Activated CD8-positive, alpha-beta memory T cell treated with anti-CD3 and anti-CD28 coated beads for 4 hours (primary cell): Measurements from ENCODE around the gene LAMC2.
"Not testable (repeated sequence)": the region's sequence is repeated elsewhere in the genome, so short reads cannot be mapped to it uniquely, and the experiment has no call there.

ENCODE experiments used
- DNase-seq, 2 donors: peaks; one replicate each; pipeline ENCODE4 v3.0.0-alpha.2; 2020; ENCODE audit warnings: low read depth in 2 of 2

Gene LAMC2

DNA sequence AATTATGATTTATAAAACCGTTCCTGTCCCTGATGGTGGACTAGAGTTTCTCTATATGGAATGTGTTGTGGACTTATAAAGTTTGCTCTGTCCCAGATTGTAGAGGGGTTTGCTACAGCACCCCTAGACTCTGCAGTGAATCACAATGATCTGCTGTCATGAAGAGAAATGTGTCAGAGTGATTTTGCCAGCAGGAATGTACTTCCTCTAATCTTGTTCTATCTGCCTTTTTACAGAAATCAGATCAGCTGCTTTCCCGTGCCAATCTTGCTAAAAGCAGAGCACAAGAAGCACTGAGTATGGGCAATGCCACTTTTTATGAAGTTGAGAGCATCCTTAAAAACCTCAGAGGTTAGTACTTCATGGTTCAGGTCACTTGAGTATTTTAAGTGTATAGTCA is 52.0 kb downstream of the LAMC2 start:
- no peak for DNase-seq

DNA sequence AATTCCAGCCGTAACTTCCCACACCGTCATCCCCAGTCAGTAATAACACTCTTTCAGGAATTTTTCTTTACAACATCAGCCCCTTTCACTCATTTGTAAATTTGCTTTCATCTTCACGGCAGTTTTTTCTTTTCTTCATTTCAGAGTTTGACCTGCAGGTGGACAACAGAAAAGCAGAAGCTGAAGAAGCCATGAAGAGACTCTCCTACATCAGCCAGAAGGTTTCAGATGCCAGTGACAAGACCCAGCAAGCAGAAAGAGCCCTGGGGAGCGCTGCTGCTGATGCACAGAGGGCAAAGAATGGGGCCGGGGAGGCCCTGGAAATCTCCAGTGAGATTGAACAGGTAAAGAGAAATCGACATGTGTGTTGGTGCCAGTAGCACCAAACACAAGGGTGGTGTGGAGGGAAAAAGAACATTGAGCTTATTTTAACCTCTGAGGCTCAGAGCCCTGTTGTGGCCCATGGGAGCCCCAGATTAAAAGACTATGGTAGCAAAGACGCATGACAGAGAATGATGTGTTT is 53.2 kb downstream of the LAMC2 start:
- no peak for DNase-seq

DNA sequence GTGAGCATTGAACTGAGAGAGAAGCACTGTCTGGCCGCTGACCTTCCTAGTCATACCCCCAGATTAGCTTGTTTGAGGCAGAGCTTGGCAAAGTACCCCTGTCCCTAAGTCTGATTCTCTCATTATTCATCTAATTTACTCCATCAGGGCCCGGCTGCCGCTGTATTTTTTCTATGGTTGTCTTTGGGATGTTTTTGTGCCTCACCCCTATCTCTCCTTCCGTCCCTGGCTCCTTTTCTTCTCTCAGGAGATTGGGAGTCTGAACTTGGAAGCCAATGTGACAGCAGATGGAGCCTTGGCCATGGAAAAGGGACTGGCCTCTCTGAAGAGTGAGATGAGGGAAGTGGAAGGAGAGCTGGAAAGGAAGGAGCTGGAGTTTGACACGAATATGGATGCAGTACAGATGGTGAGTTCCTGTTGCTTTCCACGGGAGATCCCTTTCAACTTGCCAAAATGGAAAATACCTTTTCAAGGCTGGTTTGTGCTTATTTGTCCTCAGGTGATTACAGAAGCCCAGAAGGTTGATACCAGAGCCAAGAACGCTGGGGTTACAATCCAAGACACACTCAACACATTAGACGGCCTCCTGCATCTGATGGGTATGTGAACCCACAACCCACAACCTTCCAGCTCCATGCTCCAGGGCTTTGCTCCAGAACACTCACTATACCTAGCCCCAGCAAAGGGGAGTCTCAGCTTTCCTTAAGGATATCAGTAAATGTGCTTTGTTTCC is 53.9 kb downstream of the LAMC2 start:
- DNase-seq: no peak

DNA sequence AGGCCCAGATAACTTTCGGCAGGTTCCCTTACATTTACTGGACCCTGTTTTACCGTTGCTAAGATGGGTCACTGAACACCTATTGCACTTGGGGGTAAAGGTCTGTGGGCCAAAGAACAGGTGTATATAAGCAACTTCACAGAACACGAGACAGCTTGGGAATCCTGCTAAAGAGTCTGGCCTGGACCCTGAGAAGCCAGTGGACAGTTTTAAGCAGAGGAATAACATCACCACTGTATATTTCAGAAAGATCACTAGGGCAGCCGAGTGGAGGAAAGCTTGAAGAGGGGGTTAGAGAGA is 54.4 kb downstream of the LAMC2 start:
- DNase-seq: no peak

DNA sequence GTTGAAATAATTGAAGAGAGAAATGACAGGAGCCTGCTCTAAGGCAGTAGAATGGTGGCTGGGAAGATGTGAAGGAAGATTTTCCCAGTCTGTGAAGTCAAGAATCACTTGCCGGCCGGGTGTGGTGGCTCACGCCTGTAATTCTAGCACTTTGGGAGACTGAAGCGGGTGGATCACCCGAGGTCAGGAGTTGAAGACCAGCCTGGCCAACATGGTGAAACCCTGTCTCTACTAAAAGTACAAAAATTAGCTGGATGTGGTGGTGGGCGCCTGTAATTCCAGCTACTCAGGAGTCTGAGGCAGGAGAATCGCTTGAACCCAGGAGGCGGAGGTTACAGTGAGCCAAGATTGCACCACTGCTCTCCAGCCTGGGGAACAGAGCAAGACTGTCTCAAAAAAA is 54.8 kb downstream of the LAMC2 start:
- not testable (repeated sequence) for DNase-seq

DNA sequence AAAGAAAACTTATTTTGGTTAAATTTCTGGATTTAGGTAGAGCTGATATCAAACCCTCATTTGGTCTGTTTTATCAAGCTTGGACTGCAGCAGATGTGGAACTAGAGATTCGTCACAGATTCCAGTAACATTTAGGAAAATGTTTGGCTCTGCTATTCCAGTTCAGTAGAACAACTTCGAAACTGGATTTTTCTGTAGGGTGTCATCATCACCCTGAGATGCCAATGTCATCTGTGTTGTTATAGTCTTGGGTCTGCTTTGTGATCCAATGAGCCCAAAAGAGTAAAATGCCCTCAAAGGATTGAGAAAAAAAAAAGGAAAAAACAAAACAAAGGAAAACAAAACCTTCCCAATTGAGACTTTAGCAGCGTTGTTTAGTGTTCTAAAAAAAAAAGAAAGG is 55.4 kb downstream of the LAMC2 start:
- DNase-seq: no peak

DNA sequence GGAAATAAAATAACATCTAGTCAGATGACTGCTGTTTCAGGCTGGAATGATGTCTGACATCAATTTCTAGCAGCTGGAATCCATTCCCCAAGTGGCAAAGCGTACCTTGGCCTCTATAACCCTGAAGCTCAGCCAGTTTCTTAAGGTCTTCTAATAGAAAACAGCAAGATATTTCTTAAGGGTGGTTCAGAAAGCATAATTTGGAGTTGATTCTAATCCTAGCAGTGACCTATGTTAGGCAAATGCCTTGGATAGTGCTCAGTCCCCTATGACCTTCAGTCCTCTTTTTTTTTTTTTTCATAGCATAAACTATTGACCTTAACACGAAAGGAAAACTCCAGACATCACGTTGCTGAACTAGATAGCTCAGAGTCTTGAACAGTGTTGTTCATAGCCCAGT is 56.5 kb downstream of the LAMC2 start:
- DNase-seq: no peak

DNA sequence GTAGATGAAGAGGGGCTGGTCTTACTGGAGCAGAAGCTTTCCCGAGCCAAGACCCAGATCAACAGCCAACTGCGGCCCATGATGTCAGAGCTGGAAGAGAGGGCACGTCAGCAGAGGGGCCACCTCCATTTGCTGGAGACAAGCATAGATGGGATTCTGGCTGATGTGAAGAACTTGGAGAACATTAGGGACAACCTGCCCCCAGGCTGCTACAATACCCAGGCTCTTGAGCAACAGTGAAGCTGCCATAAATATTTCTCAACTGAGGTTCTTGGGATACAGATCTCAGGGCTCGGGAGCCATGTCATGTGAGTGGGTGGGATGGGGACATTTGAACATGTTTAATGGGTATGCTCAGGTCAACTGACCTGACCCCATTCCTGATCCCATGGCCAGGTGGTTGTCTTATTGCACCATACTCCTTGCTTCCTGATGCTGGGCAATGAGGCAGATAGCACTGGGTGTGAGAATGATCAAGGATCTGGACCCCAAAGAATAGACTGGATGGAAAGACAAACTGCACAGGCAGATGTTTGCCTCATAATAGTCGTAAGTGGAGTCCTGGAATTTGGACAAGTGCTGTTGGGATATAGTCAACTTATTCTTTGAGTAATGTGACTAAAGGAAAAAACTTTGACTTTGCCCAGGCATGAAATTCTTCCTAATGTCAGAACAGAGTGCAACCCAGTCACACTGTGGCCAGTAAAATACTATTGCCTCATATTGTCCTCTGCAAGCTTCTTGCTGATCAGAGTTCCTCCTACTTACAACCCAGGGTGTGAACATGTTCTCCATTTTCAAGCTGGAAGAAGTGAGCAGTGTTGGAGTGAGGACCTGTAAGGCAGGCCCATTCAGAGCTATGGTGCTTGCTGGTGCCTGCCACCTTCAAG is 57.3 kb downstream of the LAMC2 start:
- DNase-seq: no peak

DNA sequence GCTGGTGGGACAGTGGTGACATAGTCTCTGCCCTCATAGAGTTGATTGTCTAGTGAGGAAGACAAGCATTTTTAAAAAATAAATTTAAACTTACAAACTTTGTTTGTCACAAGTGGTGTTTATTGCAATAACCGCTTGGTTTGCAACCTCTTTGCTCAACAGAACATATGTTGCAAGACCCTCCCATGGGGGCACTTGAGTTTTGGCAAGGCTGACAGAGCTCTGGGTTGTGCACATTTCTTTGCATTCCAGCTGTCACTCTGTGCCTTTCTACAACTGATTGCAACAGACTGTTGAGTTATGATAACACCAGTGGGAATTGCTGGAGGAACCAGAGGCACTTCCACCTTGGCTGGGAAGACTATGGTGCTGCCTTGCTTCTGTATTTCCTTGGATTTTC is 58.4 kb downstream of the LAMC2 start:
- no peak for DNase-seq

DNA sequence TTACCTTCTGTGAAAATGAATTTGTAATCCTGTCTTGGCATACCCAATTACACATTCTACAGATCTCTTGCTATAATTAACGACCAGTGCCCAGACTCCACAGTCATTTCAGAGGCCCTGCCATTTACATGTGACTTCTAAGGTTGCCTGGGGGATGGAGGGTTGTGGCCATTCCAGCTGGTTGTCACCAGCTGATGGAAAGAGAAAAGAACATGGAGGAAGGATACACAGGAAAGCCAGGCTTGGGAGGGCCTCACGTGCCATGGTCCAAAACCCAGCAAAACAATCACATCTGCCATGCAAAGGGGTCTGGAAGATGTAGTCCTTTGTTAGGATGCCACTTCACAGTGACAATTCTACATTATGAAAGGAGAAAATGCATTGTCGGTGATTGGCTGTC is 59.3 kb downstream of the LAMC2 start:
- no peak for DNase-seq

DNA sequence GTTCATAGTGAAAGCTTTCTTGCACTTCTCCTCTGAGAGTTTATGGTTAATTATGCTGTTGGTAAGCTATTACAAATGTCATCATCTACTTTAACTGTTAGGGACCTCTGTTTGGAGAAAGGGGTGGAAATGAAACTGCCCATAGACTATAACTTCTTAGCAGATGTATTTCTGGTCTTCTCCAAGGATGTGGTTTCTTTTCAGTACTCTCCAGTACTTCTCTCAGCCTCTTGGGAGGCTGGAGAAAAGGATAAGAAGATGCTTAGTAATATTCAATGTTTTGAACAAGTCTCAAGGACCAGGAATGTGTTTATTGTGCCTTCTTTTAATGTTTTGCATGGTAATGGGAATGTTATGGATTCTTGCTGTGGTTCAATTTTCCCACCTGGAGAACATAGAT is 60.4 kb downstream of the LAMC2 start:
- DNase-seq: no peak

DNA sequence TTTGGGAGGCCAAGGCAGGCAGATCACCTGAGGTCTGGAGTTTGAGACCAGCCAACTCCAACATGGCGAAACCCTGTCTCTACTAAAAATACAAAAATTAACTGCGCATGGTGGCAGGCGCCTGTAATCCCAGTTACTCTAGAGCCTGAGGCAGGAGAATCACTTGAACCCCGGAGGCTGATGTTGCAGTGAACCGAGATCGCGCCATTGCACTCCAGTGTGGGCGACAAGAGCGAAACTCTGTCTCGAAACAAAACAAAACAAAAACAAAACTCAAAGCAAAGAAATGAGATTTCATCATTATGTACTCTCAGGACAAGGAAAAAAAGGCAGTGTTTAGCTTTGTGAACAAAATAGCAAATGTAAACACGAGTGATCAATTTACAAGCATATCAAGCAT is 61.0 kb downstream of the LAMC2 start:
- DNase-seq: no peak

DNA sequence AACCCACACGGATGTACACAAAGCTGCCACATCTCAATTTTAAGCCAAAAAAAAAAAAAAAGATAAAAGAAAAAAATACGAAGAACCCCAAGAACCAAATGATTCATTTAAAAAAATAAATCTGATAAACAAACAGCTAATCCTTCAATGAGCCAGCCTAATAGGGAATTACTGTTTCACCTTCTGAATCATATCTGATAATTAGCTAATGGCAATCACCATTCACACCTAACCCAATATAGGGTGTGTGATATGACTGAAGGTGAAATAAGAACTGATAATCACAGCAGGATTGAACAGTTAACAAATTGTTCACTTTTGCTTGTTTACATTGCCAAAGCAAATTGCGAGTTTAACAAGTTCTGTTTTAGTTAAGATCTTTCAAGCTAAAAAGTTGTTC is 61.4 kb downstream of the LAMC2 start:
- no peak for DNase-seq

DNA sequence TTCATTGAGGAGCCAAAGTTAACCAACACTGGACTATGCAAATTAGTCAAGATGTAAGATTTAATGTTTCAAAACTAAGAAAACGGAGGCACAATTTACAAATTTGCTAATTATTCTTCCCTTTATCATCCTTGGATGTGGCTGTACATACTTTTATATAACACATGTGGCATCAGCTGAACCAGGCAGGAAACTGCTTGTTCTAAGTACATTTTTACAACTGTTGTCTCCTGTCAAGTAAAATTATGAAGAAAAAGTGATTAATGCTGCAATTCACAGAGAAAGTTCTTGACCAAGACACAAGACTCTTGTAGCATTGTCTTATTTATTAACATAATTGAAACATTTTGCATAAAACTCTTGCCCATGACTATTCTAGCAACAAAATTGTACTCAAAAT is 61.9 kb downstream of the LAMC2 start:
- DNase-seq: no peak

DNA sequence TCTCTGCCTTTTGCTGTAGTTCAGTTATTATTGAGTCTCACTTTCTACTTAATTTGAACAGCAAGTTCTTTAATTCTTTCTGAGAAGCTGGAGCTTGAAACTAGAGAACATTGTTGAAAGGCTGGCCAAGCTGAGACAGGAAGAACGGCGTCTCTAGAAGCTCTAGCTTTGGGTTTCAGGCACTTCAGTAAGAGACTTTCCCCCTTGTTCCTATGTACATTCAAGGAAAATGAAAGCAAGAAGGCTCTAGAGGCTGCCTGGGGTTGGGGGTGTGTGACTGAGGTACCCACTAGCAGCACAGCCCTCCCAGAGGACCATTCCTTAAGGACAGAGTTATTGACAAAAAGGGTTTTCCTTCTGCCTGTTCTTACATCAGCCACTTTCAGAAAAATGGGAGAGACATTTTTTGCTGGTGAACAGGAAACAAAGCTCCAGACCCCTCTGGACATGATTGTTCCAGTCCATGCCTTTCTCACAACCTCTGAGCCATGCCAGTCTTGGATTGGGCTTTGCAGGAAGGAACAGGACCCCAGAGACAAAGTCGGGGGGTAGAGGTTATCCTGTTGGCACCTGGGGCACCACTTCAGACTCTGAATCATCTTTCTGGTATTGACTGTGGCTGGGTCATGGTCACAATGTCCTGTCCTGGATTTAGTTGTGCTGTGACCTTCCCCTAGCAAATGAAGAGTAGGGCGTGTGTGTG is 63.1 kb downstream of the LAMC2 start:
- no peak for DNase-seq

DNA sequence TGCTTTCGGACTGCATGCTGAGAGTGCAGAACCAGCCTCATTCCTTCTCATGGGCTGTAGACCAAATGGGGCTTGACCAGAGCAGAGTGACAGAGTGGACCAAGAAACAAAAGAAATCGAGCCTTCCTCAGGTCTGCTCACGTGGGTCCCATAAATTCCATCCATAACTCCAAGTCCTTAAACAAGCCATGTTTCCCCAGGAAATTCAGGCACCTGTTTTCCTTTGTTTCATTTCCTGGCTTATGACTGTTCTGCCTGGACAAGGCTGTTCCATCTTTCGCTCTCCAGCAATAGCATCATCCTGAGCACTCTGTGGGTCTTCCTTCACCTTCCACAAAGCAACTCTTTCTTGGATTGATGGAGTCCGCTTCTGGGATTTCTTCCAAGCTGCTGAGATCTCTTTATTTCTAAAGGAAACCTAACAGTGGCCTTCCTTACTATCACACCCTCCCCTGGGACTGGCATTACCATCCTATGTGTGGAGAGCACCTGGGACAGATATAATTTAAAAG is 63.9 kb downstream of the LAMC2 start:
- no peak for DNase-seq

DNA sequence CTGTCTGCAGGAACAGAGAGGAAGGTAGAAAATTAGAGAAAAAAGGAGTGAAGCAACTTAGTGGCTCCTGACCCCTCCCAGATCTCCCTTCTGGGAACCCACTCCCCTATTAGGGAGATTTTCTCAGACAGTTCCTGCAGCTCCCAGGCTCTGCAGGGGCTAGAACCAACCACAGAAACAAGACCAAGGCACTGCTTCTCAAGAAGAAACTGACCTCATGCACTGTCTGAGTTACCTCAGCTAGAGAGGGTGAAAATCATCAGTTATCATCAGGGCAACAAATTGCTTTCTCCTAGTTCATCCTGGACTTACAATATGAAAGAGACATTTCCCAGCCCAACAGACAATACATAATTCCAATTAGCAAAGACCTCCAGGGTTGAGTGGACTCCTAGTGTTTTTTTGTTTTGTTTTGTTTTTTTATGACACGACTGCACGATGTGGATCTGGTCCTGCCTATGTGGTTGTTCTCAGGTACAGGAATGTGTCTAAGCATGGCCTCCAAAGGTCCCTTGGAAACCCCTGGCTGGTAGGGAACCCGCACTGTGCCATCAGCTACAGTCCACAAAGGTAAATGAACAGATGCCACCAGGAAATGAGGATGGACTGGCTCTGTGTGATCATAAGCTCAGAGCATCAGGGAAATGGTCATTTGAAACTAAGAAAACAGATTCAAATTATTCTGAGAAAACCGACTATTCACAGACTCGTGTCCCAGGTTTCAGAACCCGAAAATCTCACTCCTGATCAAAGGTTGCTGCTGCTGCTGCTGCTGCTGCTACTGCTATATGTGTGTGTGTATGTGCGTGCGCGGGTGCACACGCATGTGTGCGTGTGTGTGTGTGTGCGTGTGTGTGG is 65.3 kb downstream of the LAMC2 start:
- no peak for DNase-seq

DNA sequence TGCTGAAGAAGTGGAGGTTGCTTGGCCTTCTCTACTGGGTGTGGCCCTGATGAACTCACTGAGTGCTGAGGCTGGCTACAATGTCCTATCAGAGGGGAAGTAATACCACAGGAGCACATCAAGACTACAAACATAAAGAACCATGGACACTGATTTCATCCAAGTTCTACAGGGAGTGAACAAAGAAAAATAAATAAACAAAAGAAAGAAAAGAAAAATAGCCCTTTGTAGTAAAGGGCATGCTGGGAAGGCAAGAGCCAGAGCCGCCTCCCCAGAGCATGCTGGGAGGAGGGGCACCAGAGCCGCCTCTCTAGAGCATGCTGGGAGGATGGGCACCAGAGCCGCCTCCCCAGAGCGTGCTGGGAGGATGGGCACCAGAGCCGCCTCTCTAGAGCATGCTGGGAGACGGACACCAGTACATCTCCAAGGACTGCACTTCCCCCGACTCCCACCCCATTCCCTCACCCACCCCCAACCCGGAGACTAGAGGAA is 65.9 kb downstream of the LAMC2 start:
- no peak for DNase-seq

DNA sequence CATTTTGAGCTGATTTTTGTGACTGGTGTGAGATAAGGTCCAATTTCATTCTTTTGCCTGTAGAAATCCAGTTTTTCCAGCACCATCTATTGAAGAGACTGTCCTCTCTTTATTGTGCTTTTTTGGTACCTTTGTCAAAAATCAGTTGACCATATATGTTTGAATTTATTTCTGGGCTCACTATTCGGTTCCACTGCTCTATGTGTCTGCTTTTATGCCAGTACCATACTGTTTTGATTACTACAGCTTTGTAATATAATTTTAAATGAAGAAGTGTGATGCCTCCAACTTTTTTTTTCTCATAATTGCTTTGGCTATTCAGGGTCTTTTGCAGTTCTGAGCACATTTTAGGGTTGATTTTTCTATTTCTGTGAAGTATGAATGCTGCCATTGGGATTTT is 69.0 kb downstream of the LAMC2 start:
- DNase-seq: no peak

DNA sequence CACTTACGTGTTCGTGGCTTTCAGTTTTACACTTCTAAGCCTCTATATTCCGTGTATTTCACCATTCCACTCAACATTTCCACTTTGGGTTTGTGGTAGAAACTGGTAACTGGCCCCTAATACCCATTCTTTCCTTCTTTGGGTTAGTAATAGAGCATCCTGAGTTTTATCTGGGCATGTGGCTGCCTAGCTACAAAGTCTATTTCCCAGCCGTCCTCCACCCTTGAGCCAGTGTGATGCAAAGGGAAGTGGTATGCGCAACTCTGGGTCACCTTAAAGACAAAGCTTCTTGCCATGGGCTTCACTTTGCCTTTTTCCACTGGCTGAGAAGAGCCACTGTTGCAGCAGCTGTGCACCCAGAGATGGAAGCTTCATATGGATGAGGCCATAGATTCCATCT is 73.9 kb downstream of the LAMC2 start:
- no peak for DNase-seq

DNA sequence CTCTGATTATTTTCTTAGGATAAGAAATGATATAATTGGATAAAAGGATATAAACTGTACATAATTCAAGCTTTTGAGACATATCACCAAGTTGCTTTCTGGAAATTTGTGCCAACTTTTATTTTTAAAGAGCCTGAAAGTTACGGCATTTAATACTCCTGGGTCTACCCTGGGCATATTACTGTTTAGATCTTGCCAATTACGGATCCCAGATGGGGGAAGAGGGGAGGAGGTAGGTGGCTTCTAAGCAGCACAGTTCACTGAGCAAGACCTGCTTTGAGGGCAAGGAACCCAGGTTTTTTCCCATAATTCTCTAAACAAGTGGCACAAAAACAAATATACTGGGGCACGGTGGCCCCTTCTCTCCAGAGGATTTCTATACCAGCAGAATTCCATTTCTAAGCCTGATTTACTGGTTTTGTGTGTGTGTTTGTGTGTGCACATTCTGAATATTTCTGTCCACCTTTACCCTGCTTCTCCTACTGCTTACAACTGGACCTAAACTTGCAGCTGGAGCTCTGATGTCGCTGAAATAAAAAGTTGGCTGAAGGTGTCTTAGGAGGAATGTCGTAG is 76.7 kb downstream of the LAMC2 start:
- no peak for DNase-seq
